Coronary artery (tissue), 2 donors: ENCODE results near the gene PRDM16.

Experiments used
- DNase-seq: peaks from one replicate; pipeline ENCODE4 v3.0.0-alpha.2; 2017; ENCODE audit warnings: low spot score
- H3K27ac ChIP-seq, 2 donors: fragments of 200-600 bp; sonication (generic); one replicate each; pipeline ENCODE4 v1.5.1; 2016 to 2019
- H3K4me3 ChIP-seq: fragments of 200-600 bp; sonication (generic); 2 replicates; pipeline ENCODE4 v1.5.1; 2016; ENCODE audit warnings: mild to moderate bottlenecking, moderate library complexity
- TF ChIP-seq, protein P1 (sequence below): fragments of 200-600 bp; sonication (generic); IDR thresholded peaks from one replicate; pipeline ENCODE4 v1.5.1; 2019; ENCODE audit warnings: antibody characterized with exemption

The PRDM16 gene

DNA sequence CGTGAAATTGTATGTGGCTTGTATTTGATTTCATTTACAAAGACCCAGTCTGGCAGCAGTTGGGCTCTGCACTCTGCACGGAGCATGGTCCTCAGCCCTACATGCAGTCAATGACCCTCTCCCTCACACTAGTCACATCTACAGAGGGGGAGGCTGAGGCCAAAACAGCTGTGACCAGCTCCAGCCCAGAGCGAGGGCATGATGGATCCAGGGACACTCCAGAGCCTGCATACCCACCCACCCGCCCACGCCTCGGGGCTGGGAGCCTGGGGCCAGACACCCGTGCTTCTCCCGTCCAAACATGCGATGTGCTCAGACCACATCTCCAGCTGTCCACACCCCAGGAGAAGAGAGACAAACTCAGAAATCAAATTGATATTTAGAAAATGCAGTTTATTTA, 14.0 kb upstream of the PRDM16 start:
- TF ChIP-seq, protein P1, sequence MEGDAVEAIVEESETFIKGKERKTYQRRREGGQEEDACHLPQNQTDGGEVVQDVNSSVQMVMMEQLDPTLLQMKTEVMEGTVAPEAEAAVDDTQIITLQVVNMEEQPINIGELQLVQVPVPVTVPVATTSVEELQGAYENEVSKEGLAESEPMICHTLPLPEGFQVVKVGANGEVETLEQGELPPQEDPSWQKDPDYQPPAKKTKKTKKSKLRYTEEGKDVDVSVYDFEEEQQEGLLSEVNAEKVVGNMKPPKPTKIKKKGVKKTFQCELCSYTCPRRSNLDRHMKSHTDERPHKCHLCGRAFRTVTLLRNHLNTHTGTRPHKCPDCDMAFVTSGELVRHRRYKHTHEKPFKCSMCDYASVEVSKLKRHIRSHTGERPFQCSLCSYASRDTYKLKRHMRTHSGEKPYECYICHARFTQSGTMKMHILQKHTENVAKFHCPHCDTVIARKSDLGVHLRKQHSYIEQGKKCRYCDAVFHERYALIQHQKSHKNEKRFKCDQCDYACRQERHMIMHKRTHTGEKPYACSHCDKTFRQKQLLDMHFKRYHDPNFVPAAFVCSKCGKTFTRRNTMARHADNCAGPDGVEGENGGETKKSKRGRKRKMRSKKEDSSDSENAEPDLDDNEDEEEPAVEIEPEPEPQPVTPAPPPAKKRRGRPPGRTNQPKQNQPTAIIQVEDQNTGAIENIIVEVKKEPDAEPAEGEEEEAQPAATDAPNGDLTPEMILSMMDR = no peak

DNA sequence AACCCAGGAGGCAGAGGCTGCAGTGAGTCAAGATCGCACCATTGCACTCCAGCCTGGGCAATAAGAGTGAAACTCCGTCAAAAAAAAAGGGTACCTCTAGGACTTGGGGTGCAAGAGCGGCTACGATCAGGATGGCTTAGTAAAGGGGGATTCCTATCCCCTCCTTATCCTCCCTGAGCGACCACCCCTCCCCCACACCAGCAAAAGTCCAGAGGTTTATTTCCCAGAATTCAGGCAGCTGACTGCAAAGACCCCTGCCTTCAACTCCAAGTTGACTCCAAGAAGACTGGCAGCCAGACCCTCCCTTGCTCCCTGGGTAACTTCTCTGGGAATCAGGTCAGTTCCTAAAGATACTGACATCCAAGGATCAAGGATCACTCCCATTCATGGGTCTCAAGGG, 12.4 kb upstream of the PRDM16 start:
- peak; percentile 14 for DNase-seq
- TF ChIP-seq, protein P1 = no peak
- Histone ChIP-seq H3K27ac (no peak overlapping the region), H3K4me3 (no peak overlapping the region)

More for the DNA sequence above, 14.0 kb upstream of the PRDM16 start:
- peak; percentile 64 for DNase-seq
- Histone ChIP-seq H3K4me3 (no peak overlapping the region), H3K27ac (no peak overlapping the region)

DNA sequence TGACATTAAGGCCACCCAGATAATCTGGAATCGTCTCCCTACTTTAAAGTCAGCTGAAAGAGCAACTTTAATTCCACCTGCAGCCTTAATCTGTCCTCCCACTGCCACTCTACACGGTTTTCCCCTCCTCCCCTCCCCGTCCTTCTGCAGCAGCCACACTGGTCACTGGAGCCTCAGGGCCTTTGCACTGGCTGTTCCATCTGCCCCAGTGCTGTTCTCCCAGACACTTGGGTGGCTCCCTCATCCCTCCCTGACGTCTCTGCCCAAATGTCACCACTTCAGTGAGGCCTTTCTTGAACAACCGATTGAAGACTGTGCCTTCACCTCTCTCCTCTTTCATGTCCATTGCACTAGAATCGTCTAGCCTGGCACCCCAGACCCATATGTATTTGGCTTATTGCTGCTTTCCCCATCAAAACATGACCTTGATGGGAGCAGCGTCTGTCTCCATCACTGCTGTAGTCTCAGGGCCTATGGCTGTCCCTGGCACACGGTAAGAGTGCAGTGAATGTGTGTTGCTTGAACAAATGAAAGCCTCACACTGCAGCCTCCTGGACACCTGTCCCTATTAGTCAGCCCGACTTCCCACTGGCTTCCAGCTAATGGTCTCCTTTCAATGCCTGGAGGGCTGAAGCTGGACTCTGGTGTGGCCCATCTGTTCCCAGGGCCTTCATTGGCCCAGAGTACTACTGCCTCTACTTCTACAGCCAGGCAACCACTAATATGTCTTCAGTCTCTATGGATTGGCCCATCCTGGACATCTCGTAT, 10.6 kb upstream of the PRDM16 start:
- Histone ChIP-seq H3K27ac (no peak overlapping the region), H3K4me3 (no peak overlapping the region)
- TF ChIP-seq, protein P1 = no peak
- DNase-seq = peak; percentile 43

DNA sequence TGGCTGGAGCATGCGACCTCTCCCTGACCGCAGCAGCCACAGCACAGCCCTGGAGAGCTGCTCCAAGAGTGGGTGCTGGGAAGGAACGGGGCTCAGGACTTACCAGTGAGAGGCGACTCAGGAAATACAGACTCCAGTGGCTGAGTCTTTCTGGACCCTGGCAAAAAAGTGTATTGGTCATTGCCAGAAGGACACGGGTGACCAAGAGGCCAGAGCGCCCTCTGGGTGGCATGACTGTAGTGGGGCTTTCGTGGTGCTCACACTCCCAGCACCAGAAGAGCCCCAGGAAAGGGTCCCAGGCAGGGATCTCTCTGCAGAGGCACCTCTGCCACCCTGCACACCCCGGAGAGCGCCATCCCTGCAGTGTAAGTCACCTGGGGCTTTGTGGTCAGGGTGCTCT, 8.9 kb upstream of the PRDM16 start:
- no peak overlapping the region for H3K27ac ChIP-seq
- TF ChIP-seq, protein P1 = no peak
- H3K4me3 ChIP-seq = no peak overlapping the region
- peak; percentile 69 for DNase-seq

DNA sequence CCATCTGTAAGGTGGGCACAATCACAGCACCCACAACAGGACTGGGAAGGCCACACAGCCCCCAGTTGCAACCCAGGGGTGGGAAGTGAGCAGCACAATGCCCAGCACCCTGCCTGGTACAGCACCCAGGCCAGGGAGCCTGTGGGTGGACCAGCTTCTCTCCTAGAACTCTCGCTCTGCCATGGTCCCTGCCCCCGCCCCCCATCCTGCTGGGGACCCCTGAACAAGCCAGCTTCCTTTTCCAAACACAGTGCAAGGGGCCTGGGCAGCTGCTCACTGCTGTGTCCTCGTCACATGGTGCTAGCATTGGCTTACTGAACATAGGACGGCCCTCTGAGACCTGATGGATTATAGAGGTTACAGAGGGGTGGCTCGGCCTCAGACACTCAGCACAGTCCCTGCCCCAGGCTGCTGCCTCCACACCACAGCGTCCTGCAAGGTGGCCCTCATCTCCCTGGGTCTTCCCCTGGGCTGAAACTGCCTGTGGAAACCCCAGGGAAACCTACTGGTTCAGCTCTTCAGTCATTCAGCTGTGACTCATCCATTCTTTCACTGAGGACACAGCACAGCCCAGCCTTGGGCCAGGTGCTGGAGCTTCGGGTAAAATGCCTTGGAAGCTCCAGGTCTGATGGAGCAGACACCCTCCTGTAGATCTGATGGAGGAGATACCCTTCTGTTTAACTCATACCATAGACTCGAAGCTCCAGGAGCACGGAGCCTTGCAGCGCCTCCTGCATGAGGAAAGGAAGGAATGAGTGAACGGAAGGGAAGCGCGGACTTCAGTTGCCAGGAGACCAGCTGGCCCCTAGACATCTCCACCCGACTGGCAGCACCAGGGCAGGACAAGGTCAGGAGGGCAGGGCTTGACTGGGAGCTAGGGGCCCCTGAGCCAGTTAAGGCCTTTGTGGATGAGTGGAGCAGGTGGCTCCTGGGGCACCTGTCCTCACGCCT, 8.1 kb upstream of the PRDM16 start:
- DNase-seq = peak; percentile 63
- Histone ChIP-seq H3K4me3 (no peak overlapping the region), H3K27ac (peak overlapping the region in 1 of 2 donors; percentile 50)
- TF ChIP-seq, protein P1 = no peak

DNA sequence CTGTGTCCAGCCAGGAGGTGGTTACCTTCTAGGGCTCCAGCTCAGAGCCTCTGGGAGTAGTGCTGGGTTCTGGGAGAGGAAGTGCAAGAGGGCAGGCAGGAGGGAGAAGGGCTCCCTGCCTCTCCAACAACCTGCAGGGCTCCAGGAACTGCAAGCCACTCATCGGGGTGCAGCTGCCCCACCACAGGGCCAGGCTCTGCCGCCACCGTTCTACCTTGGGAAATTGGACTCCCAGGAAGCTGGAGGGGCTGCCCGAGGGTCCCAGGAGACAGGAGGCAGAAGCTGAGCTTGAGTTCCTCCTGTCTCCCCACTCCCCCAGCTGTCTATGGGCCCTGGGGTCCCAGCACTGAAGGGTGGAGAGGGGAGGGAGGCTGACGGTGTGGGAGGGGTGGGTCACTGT, 7.4 kb upstream of the PRDM16 start:
- Histone ChIP-seq H3K27ac (peak overlapping the region in 1 of 2 donors; percentile 50), H3K4me3 (no peak overlapping the region)
- DNase-seq = peak; percentile 56
- TF ChIP-seq, protein P1 = no peak
